HG03060 (cell line): Measurements from ENCODE around the gene TBL2.
"Not testable (repeated sequence)": the region's sequence is repeated elsewhere in the genome, so short reads cannot be mapped to it uniquely, and the experiment has no call there.

ENCODE experiments used
- ATAC-seq: cut with Tn5 transposase; IDR thresholded peaks from one replicate; pipeline ENCODE4 v1.9.1; 2021; ENCODE audit warnings: low read depth, moderate number of reproducible peaks; ENCODE audit not compliant: unreplicated experiment

The TBL2 gene

GRCh38 chr7:73606801-73607691 is 28.7 kb upstream of the TBL2 start:
- ATAC-seq, result no peak

- no peak for ATAC-seq
Measured at GRCh38 chr7:73605601-73606220, 27.3 kb upstream of the TBL2 start.

- no peak for ATAC-seq
Measured at GRCh38 chr7:73602721-73603651, 24.6 kb upstream of the TBL2 start.

DNA sequence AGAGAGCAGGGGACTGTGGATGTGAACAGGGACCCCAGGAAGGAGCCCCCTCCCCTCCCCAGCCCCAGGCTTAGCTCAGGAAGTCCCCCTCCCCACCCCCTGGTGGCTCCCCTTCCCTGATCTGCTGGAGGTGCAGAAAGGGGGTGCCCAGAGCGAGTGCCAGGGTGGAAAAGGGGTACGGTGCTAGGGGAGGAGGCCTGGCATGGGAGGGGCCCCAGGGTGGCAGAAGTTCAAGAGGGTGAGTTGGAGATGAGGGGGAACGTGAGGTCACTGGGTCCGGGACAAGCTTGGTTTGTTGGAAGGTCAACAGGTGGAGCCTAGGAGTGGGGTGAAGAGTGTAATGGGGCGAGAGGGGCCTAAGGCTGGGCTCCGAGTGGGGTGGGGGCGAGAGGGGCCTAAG is 21.5 kb upstream of the TBL2 start:
- ATAC-seq, result no peak

GRCh38 chr7:73599151-73599882 is 20.9 kb upstream of the TBL2 start:
- ATAC-seq, result no peak

DNA sequence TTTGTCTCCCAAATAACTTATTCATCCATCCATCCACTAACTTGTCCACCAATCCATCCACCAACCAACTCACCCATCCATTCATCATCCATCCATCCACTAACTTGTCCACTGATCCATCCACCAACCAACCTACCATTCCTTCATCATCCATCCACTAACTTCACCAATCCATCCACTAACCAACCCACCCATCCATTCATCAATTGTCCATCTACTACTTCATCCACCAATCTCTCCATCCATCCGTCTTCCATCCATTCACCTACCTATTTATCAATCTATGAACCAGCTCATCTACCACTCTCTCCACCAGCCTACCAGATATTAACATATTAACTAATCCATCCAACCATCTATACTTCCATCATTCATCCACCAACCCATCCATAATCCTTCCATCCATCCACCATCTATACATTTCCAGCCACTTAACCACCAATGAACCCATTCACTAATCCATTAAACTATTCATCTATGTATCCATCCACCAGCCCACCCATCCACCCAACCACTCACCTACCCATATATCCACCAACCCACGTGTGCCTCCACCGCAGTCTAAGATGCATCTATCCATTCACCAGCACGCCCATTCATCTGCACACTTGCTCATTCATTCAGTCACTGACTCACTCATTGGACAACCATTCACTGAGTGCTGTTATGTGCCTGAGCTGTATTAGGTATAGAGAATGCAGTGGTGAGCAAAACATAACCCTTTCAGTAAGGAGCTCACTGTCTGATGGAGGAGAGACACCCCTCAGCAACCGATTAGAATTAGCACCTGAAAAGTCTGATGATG is 19.8 kb upstream of the TBL2 start:
- no peak for ATAC-seq

DNA sequence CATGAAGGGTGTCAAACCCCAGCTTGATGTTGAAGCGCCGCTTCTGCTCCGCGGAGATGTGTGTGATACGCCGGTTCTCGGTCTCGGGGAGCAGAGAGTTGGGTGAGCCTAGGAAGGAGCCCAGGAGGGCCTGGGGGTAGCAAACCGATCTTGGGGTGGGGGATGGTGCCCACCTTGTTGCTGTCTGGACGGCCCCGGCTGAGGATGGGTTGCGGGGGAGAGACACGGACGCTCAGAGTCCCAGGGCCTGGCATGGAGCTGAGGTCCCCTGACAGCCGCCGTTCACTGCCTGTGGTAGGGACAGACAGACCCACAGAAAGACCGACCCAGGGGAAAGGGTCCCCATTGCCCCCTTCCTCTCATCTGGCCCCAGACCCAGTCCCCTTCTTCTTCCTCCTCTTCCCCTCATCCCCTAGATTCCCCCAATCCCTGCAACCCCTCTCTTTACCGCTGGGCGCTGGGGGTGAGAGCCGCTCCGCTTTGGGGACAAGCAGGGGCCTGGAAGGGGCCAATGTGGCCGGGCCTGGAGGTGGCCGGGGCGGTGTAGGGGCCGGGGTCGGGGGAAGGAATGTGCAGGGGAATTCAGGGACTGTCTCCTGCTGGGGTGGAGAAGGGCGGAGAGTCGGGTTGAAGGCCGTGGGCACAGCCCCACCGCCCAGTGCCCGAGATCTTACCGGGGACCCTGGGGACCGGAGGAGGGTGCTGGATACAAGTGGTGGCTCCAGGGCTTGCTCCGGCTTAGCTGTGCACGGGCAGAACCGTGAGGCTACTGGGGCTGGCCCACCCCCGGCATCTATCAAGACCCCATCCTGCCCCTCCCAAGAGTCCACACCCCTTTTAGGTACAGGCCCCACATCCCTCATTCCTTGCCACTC is 18.0 kb upstream of the TBL2 start:
- ATAC-seq, result no peak

DNA sequence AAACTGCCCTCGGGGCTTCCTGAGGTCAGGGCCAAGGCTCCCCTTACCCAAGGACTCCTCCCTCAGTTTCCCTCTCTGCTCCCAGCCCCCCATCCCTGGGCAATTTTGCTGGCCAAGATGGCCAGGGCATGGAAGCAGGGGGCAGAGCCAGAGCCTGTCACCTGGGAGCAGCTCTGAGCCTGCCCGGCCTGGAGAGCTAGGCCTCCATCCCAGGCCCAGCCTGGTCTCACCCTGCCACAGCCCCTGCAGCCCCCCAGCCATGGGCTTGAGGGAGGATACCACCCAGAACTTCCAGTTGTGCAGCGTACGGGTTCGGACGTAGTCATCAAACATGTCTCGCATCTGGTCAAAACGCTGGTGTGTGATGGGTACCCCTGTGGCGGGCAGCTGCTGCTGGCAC is 17.0 kb upstream of the TBL2 start:
- no peak for ATAC-seq

- no peak for ATAC-seq
Measured at GRCh38 chr7:73593207-73594045, 15.0 kb upstream of the TBL2 start.

DNA sequence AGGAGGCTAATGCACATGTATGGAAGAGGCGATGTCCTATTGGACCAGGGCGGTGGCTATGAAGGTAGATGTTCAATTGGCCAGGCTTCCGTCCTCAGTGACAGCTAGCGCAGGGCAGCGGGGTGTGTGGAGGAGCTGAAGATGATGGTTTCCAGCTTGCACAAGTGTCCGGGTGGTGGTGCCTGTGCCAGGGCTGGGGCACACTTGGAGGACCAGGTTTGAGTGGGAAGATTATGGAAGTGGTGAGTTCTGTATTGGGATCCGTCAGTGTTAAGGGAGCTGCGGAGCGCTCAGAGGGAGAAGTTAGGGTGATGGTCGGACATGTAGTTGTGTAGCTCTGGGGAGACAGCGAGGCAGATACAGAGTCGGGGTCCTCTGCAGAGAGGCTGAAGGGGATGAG is 8.5 kb upstream of the TBL2 start:
- ATAC-seq, result no peak

DNA sequence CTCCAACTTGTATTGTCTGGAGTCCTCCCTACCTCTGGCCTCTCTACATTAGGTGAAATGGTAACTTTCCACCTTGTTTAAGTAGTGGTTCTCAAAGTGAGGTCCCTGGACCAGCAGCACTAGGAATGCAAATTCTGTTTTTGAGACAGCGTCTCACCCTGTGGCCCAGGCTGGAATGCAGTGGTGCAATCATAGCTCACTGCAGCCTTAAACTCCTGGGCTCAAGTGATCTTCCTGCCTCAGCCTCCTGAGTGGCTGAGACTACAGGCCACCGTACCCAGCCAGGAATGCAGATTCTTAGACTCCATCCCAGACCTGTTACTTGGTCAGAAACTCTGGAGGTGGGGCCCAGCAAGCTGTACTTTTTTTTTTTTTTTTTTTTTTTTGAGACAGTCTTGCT is 6.8 kb upstream of the TBL2 start:
- ATAC-seq, result no peak

- no peak for ATAC-seq
Measured at GRCh38 chr7:73582664-73583202, 4.4 kb upstream of the TBL2 start.

DNA sequence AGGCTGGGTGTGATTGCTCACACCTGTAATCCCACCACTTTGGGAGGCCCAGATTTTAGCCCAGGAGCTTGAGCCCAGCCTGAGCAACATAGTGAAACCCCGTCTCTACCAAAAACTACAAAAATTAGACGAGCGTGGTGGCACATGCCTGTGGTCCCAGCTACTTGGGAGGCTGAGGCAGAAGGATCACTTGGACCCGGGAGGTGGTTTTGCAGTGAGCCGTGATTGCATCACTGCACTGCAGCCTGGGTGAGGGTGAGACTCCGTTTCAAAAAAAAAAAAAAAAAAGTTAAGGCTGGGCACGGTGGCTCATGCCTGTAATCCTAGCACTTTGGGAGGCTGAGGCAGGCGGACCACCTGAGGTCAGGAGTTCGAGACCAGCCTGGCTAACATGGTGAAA is 2.6 kb upstream of the TBL2 start:
- not testable (repeated sequence) for ATAC-seq

DNA sequence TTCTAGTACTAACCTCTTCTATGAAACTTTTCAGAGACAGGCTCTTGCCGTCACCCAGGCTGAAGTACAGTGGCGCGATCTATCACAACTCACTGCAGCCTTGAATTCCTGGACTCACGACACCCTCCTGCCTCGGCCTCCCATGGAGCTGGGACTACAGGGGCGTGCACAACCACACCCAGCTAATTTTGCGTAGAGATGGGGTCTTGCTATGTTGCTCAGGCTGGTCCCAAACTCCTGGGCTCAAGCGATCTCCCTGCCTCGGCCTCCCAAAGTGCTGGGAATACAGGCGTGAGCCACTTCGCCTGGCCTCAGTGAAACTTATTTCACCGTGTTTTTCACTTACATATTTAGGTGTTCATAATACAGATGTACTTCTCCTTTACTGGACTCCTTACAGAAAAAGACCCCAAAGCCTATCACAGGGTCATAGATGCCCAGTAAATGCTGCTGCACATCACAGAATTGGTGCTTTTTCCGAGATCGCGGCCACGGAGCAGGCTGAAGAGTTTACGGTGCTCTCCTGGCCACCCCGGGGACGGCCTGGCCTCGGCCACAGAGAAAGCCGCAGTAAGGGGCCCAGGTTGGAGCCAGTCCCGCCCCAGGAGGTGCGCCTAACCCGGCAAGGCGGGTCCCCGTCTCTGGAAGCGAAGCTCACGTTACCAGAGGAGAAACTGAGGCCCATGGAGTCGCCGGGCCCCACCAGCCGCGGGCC is 595 bp downstream of the TBL2 start:
- ATAC-seq, result no peak

- no peak for ATAC-seq
Measured at GRCh38 chr7:73573791-73574190, 4.6 kb downstream of the TBL2 start.

DNA sequence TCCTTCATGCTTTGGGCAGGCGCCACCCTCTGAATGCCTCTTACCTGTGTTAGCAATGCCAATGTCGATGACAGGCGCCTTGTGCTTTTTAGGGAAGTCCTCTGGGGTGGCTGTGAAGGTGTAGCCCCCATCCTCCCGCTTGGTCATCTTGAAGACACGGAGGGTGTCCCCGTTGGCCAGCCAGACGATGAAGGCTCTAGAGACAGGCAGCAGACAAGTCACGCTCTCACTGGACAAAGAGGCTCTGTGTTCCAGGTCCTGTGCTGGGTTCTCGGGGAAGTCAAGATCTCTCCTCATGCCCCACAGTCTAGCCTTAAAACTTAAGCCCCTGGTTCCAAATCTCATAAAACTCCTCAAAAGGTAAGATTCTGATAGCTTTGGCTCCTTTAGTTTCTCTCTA is 5.1 kb downstream of the TBL2 start:
- no peak for ATAC-seq

- no peak for ATAC-seq
Measured at GRCh38 chr7:73572767-73573186, 5.6 kb downstream of the TBL2 start.
